ENCODE data around the gene SIRT1. TPM values are rescaled to one million over a fixed set of nuclear protein-coding genes. Genes with fewer than 3 reads are reported as not detected.
"Not testable (repeated sequence)": the region's sequence is repeated elsewhere in the genome, so short reads cannot be mapped to it uniquely, and the experiment has no call there.

SIRT1 gene
- total RNA-seq, 1 donor from 2014 or later = 11.8 TPM

- TF ChIP-seq CTCF (IDR thresholded peaks at IDR 0.05; ENCODE audit: insufficient read depth, low read depth, low read length) = no peak
- TF ChIP-seq EZH2 (IDR thresholded peaks at IDR 0.05; ENCODE audit: insufficient read depth, low read length) = no peak
- H3K9me3 Mint-ChIP-seq (ENCODE audit: unreplicated experiment) = no peaks in the 10 kb centered on the region
- Histone ChIP-seq H3K9ac (ENCODE audit: low read length) (no peak overlapping the region), H3K4me3 (ENCODE audit: insufficient read depth, low read depth, low read length) (no peak overlapping the region), H3K4me1 (ENCODE audit: insufficient read depth, low read length) (no peaks in the 10 kb centered on the region), H3K79me2 (ENCODE audit: insufficient read depth, low read length) (no peaks in the 10 kb centered on the region), H3K36me3 (ENCODE audit: insufficient read depth, low read length) (peaks cover 19% of the 10 kb centered on the region), H3K4me2 (ENCODE audit: low read length) (no peak overlapping the region), H2AFZ (ENCODE audit: low read depth, low read length) (no peak overlapping the region), H4K20me1 (ENCODE audit: insufficient read depth, low read length) (no peaks in the 10 kb centered on the region), H3K27ac (ENCODE audit: low read depth, low read length) (no peak overlapping the region), H3K27me3 (ENCODE audit: insufficient read depth, low read length) (no peaks in the 10 kb centered on the region), H3K9me3 (ENCODE audit: insufficient read depth, low read depth, low read length) (no peaks in the 10 kb centered on the region)
- no peaks in the 10 kb centered on the region for H3K4me1 Mint-ChIP-seq (ENCODE audit: low read depth, unreplicated experiment)
- FAIRE-seq (no peak), DNase-seq (ENCODE audit: low read depth) (no peak)
- H3K27ac Mint-ChIP-seq (ENCODE audit: unreplicated experiment) = no peak overlapping the region
- H3K4me3 Mint-ChIP-seq (ENCODE audit: unreplicated experiment) = no peak overlapping the region
- H3K27me3 Mint-ChIP-seq (ENCODE audit: low read depth, unreplicated experiment) = no peaks in the 10 kb centered on the region
- H3K36me3 Mint-ChIP-seq (ENCODE audit: low read depth, unreplicated experiment) = peaks cover 19% of the 10 kb centered on the region
Observed at GRCh38 chr10:67959839-67960476, 75.5 kb downstream of the SIRT1 start.

- no peaks in the 10 kb centered on the region for H3K27me3 Mint-ChIP-seq (ENCODE audit: low read depth, unreplicated experiment)
- Histone ChIP-seq H4K20me1 (ENCODE audit: insufficient read depth, low read length) (peaks cover 12% of the 10 kb centered on the region), H3K9me3 (ENCODE audit: insufficient read depth, low read depth, low read length) (no peaks in the 10 kb centered on the region), H3K4me2 (ENCODE audit: low read length) (no peak overlapping the region), H2AFZ (ENCODE audit: low read depth, low read length) (no peak overlapping the region), H3K79me2 (ENCODE audit: insufficient read depth, low read length) (peaks cover 25% of the 10 kb centered on the region), H3K36me3 (ENCODE audit: insufficient read depth, low read length) (peaks cover 34% of the 10 kb centered on the region), H3K4me3 (ENCODE audit: insufficient read depth, low read depth, low read length) (no peak overlapping the region), H3K27me3 (ENCODE audit: insufficient read depth, low read length) (no peaks in the 10 kb centered on the region), H3K9ac (ENCODE audit: low read length) (no peak overlapping the region), H3K4me1 (ENCODE audit: insufficient read depth, low read length) (no peaks in the 10 kb centered on the region), H3K27ac (ENCODE audit: low read depth, low read length) (no peak overlapping the region)
- peaks cover 3% of the 10 kb centered on the region for H3K9me3 Mint-ChIP-seq (ENCODE audit: unreplicated experiment)
- no peak for DNase-seq (ENCODE audit: low read depth)
- TF ChIP-seq CTCF (IDR thresholded peaks at IDR 0.05; ENCODE audit: insufficient read depth, low read depth, low read length) (no peak), EZH2 (IDR thresholded peaks at IDR 0.05; ENCODE audit: insufficient read depth, low read length) (no peak)
- no peak overlapping the region for H3K27ac Mint-ChIP-seq (ENCODE audit: unreplicated experiment)
- peaks cover 30% of the 10 kb centered on the region for H3K36me3 Mint-ChIP-seq (ENCODE audit: low read depth, unreplicated experiment)
- no peaks in the 10 kb centered on the region for H3K4me1 Mint-ChIP-seq (ENCODE audit: low read depth, unreplicated experiment)
- no peak for FAIRE-seq
- H3K4me3 Mint-ChIP-seq (ENCODE audit: unreplicated experiment) = no peak overlapping the region
Observed at GRCh38 chr10:67965456-67965855, 81.0 kb downstream of the SIRT1 start.

- not testable (repeated sequence) for H3K4me1 Mint-ChIP-seq (ENCODE audit: low read depth, unreplicated experiment); H3K4me1 ChIP-seq (ENCODE audit: insufficient read depth, low read length); H3K27ac ChIP-seq (ENCODE audit: low read depth, low read length); H3K4me3 Mint-ChIP-seq (ENCODE audit: unreplicated experiment); H3K27ac Mint-ChIP-seq (ENCODE audit: unreplicated experiment); H3K4me3 ChIP-seq (ENCODE audit: insufficient read depth, low read depth, low read length); H3K4me2 ChIP-seq (ENCODE audit: low read length); H2AFZ ChIP-seq (ENCODE audit: low read depth, low read length); H3K9ac ChIP-seq (ENCODE audit: low read length); H3K27me3 ChIP-seq (ENCODE audit: insufficient read depth, low read length); H3K9me3 ChIP-seq (ENCODE audit: insufficient read depth, low read depth, low read length); H3K9me3 Mint-ChIP-seq (ENCODE audit: unreplicated experiment); H3K27me3 Mint-ChIP-seq (ENCODE audit: low read depth, unreplicated experiment); DNase-seq (ENCODE audit: low read depth); FAIRE-seq
- H3K36me3 Mint-ChIP-seq (ENCODE audit: low read depth, unreplicated experiment) = peaks cover 29% of the 10 kb centered on the region
- Histone ChIP-seq H3K36me3 (ENCODE audit: insufficient read depth, low read length) (peaks cover 28% of the 10 kb centered on the region), H4K20me1 (ENCODE audit: insufficient read depth, low read length) (peaks cover 12% of the 10 kb centered on the region), H3K79me2 (ENCODE audit: insufficient read depth, low read length) (peaks cover 27% of the 10 kb centered on the region)
Observed at GRCh38 chr10:67966035-67966434, 81.6 kb downstream of the SIRT1 start.

Other genes with a start within 250 kb of the SIRT1 start
- gene CTNNA3, start 188.5 kb upstream of the SIRT1 start, total RNA-seq = 0.73 and 0.75 TPM in 2 replicates
- gene DNAJC12, start 46.5 kb upstream of the SIRT1 start, total RNA-seq = 1.7 and 2.1 TPM in 2 replicates
- gene HERC4, start 190.6 kb downstream of the SIRT1 start, total RNA-seq = 48.2 and 56.9 TPM in 2 replicates
- 0.11 and 0.14 TPM in 2 replicates for gene MYPN, start 224.8 kb downstream of the SIRT1 start, total RNA-seq

Data from astrocyte (in vitro differentiated cells and primary cell).